Fibroblast of the aortic adventitia (primary cell): ENCODE measurements around the gene LRBA. TPM values are rescaled to one million over a fixed set of nuclear protein-coding genes. Genes with fewer than 3 reads are reported as not detected.
"Not testable (repeated sequence)": the region's sequence is repeated elsewhere in the genome, so short reads cannot be mapped to it uniquely, and the experiment has no call there.

Experiments used
- DNase-seq: peaks from one replicate; pipeline ENCODE4 v3.0.0-alpha.2; 2010; ENCODE audit warnings: low read depth
- H3K4me3 ChIP-seq: 2 replicates; pipeline ENCODE4 v1.5.1; 2011; ENCODE audit warnings: low read depth, mild to moderate bottlenecking, control low read depth, low read length, moderate library complexity
- CTCF ChIP-seq: IDR thresholded peaks from 2 replicates; pipeline ENCODE4 v1.5.1; 2011; ENCODE audit warnings: mild to moderate bottlenecking, low read length, control low read depth, inconsistent platforms; ENCODE audit not compliant: insufficient read depth
- total RNA-seq: library from RNA; depleted of rRNA; stranded (reverse); fragments of >200 nt; gene quantifications from 2 replicates; pipeline ENCODE4 v1.2.3, GENCODE V29; 2012; ENCODE audit warnings: low replicate concordance

LRBA gene
- total RNA-seq, 1 donor: 45.8 TPM

DNA sequence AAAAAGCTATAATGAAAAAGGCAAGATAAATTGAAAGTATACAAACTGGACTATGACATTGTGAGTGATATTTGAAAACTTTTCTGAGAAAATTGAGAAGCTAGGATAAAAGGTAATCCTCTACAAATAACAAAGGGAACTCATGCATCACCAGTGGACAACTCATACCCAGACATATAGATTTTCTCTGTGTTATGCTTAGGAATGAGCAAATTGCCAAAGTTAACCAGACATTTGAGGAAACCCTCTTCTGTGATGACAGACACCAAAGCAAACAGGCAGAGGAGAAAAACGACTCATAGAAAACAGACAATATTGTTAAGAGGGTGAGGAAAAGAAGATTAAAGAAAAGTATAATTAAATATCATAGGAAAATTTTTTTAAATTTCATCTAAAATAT lies 246.6 kb downstream of the LRBA start:
- no peak for DNase-seq
- no peak overlapping the region for H3K4me3 ChIP-seq
- no peak for TF ChIP-seq CTCF

GRCh38 chr4:150765216-150765615 lies 249.9 kb downstream of the LRBA start:
- no peak for TF ChIP-seq CTCF
- DNase-seq: no peak
- no peak overlapping the region for H3K4me3 ChIP-seq

DNA sequence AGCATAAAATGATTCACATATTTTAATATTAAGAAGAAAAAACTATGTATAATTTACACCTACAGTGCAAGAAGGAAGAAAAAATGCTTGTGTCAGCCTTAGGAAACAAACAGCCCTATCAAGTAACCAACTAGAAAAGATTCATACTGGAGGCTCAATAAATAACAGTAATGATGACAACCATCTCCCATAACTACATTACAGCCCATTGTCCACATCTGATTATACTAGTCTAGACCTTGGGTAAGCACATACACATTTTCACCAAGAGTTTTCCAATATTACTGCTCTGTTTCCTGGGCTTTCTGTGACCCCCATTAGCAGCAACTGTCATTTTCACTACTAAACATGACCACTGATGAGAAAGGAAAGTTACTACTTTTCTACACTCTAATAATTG lies 263.4 kb downstream of the LRBA start:
- no peak for TF ChIP-seq CTCF
- H3K4me3 ChIP-seq: no peak overlapping the region
- DNase-seq: no peak

DNA sequence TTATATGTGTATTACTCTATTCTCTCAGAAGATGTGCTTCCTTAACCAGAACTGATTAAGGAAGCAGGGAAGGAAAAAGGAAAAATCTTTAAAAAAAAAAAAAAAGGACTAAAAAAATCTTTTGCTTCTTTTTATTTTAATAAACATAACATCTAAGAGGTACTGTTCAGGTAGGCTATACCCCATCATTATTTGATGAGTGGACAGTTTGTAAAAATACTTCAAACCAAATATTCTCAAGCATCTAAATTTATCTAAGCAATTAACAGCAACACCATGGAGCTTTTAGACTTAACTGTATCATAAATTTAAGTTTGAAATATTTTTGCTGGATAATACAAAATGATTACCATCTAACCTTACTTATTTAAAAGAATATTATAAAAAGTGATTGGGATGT lies 264.3 kb downstream of the LRBA start:
- TF ChIP-seq CTCF: no peak
- H3K4me3 ChIP-seq: no peak overlapping the region
- no peak for DNase-seq

DNA sequence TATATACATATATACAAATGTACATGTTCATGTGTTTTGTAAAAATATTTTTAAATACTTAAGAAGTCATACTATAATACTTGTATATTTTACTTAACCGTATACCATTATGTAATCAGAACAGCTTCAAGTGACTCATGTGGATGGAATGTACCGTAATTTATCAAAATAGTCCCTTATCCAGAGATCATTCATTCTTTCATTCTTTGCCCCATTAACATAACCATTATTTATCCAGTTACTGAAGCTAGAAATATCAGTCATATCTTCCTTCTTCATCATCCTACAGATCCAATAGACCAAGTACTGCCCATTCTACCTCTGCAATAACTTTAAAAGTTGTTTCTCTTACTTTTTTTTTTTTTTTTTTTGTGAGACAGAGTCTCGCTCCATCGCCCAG lies 268.9 kb downstream of the LRBA start:
- no peak for TF ChIP-seq CTCF
- DNase-seq: peak; percentile 59
- H3K4me3 ChIP-seq: no peak overlapping the region

GRCh38 chr4:150744570-150744969 lies 270.5 kb downstream of the LRBA start:
- no peak for DNase-seq
- no peak for TF ChIP-seq CTCF
- H3K4me3 ChIP-seq: no peak overlapping the region

DNA sequence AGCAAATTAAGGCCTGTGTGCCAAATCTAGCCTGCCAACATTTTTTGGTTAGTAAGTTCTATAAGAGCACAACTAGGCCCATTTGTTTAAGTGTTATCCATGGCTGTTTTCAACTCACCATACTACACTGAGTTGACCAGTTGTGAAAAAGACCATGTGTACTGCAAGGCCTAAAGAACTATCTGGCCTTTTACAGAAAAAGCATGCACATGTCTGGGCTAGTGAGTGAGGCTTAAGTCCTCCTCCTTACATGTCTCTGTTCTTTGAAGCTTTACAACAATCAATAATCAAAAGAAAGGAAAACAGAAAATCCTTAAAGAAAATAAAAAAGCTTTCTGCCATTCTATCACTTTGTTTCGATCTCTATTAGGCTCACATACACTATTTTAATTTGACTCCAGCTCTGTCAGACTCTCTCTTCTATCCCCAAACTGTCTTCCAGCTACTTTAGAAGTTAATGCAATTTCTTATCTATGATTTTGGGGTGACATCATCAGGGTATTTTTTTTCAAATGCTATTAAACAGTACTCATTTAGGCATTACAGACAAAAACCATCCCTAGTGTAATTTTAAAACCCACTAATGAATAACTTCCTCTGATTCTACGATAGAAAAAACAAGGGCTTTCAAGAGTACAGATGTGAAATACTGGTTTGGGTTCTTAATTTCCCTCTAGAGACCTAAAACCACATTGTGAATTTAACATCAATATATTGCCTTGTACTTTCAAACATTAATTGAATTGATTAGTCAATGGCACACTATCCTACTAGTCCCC lies 271.3 kb downstream of the LRBA start:
- no peak for TF ChIP-seq CTCF
- DNase-seq: peak; percentile 31
- H3K4me3 ChIP-seq: no peak overlapping the region

GRCh38 chr4:150742930-150743329 lies 272.2 kb downstream of the LRBA start:
- not testable (repeated sequence) for DNase-seq, H3K4me3 ChIP-seq
